DOHH2 (cell line): ENCODE data around the gene TP63.

ENCODE experiments used
- CTCF ChIP-seq: fragments of 200-600 bp; sonication (generic); IDR thresholded peaks from one replicate; pipeline ENCODE4 v1.5.1; 2014; ENCODE audit warnings: antibody characterized with exemption, mild to moderate bottlenecking, low read depth, low read length; ENCODE audit not compliant: poor library complexity, severe bottlenecking
- EZH2phosphoT487 ChIP-seq: fragments of 200-600 bp; sonication (generic); IDR thresholded peaks from 2 replicates; pipeline ENCODE4 v1.6.1; 2017; ENCODE audit warnings: borderline replicate concordance, mild to moderate bottlenecking, antibody characterized with exemption, low read length, moderate library complexity, mixed read lengths

GRCh38 chr3:189821262-189821661, 190.1 kb downstream of the TP63 start:
- TF ChIP-seq CTCF (no peak), EZH2phosphoT487 (no peak)
